ENCODE results near the gene NDFIP2.

DNA sequence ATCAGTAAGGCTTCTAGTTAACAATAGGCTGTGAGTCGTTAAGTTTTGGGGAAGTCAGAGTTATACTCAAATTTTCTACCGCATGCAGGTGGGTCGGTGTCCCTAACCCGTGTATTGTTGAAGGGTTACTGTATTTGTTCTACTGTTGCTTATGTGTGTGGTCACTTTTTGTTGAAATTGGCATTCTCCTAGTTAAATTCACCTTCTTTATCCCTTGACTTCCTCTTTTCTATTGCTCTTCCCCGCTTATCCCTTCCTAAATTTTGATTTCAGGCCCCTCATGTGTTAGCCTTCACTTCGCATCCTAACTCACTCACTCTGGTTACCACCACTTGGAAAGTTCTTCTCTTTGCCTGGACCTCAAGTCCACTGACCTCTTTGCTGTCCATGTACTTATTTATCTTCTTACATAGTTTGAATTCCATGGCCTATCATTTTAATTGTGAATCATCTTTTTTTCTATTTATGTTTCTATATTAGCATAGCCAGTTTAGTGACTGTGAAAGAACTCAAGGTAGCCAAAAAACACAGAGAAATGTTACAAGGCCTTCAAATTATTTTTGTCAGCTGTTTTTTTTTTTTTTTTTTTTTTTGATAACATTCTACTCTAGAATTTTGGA lies 52.9 kb downstream of the NDFIP2 start:
- no peak for TF ChIP-seq CTCF (conservative IDR thresholded peaks at IDR 0.05 in 1 of 2, IDR thresholded peaks at IDR 0.05 in 1 of 2; ENCODE audit: extremely low read depth in 1 of 2, insufficient read depth in 1 of 2, low read depth in 1 of 2, low read length in 2 of 2)
- TF ChIP-seq EZH2 (IDR thresholded peaks at IDR 0.05; ENCODE audit: borderline replicate concordance, low read length), result no peak
